WTC11 (cell line): ENCODE data around the gene SPATS2.

ENCODE experiments used
- CREB1 ChIP-seq: sonication (generic); formaldehyde crosslinking; IDR thresholded peaks from 2 replicates; pipeline ENCODE4 v1.8.0; 2023; ENCODE audit warnings: mild to moderate bottlenecking, missing genetic modification reagents
- ESRRA ChIP-seq: sonication (generic); formaldehyde crosslinking; IDR thresholded peaks from 2 replicates; pipeline ENCODE4 v1.8.1; 2022; ENCODE audit warnings: mild to moderate bottlenecking, missing genetic modification reagents, borderline replicate concordance
- HMGA2 ChIP-seq: fragments of 250-450 bp; sonication (Bioruptor Pico); IDR thresholded peaks from 2 replicates; pipeline ENCODE4 v1.4.0; 2021; ENCODE audit warnings: mild to moderate bottlenecking, moderate library complexity
- MYBL2 ChIP-seq: sonication (generic); formaldehyde crosslinking; IDR thresholded peaks from 2 replicates; pipeline ENCODE4 v1.8.1; 2023; ENCODE audit warnings: mild to moderate bottlenecking, moderate library complexity, missing genetic modification reagents
- SOX15 ChIP-seq: fragments of 250-450 bp; sonication (Bioruptor Pico); IDR thresholded peaks from 2 replicates; pipeline ENCODE4 v1.9.0; 2021; ENCODE audit warnings: mild to moderate bottlenecking
- ZNF263 ChIP-seq: sonication (generic); formaldehyde crosslinking; IDR thresholded peaks from 2 replicates; pipeline ENCODE4 v1.8.1; 2022; ENCODE audit warnings: low read depth, mild to moderate bottlenecking, moderate library complexity, missing genetic modification reagents
- TF ChIP-seq, protein P1 (sequence below): fragments of 200-600 bp; IDR thresholded peaks from 2 replicates; pipeline ENCODE4 v1.8.0; 2022; ENCODE audit warnings: antibody characterized with exemption
- TF ChIP-seq, protein P2 (sequence below): sonication (generic); formaldehyde crosslinking; IDR thresholded peaks from 2 replicates; pipeline ENCODE4 v1.8.0; 2022; ENCODE audit warnings: mild to moderate bottlenecking, missing genetic modification reagents
- TF ChIP-seq, protein P3 (sequence below): sonication (generic); formaldehyde crosslinking; IDR thresholded peaks from 2 replicates; pipeline ENCODE4 v1.8.1; 2022; ENCODE audit warnings: mild to moderate bottlenecking, moderate library complexity, missing genetic modification reagents

DNA sequence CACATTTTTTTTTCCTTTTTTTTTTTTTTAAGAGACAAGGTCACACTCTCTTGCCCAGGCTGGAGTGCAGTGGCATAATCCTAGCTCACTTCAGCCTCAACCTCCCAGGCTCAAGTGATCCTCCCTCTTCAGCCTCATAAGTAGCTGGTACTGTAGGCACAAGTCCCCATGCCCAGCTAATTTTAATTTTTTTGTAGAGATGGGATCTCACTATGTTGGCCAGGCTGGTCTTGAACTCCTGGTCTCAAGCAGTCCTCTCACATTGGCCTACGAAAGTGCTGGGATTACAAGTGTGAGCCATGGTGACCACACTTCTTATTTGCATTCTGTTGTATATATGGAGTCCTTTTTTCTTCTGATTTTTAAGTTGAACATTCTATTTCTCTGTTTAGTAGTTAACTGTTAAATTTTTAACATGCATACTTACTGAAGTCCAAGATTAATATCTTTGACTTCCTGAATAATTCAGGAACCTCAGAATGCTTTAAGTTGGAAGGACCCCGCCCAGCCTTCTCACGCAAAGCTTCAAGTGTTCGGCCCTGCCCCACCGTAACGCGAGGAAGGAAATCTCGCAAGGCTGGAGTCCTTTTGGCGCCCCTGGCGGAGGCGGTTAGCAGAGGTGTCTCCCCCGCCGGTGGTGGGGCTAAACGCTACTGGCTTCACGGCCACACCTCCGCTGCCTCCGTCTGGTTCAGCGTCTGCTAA, 21.6 kb downstream of the SPATS2 start:
- TF ChIP-seq, protein P1, sequence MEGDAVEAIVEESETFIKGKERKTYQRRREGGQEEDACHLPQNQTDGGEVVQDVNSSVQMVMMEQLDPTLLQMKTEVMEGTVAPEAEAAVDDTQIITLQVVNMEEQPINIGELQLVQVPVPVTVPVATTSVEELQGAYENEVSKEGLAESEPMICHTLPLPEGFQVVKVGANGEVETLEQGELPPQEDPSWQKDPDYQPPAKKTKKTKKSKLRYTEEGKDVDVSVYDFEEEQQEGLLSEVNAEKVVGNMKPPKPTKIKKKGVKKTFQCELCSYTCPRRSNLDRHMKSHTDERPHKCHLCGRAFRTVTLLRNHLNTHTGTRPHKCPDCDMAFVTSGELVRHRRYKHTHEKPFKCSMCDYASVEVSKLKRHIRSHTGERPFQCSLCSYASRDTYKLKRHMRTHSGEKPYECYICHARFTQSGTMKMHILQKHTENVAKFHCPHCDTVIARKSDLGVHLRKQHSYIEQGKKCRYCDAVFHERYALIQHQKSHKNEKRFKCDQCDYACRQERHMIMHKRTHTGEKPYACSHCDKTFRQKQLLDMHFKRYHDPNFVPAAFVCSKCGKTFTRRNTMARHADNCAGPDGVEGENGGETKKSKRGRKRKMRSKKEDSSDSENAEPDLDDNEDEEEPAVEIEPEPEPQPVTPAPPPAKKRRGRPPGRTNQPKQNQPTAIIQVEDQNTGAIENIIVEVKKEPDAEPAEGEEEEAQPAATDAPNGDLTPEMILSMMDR: peak; percentile 28; the same call in 1 of the 2 replicates
- TF ChIP-seq SOX15 (CRISPR knock-in tag) (no peak), HMGA2 (CRISPR knock-in tag) (no peak), ZNF263 (no peak), ESRRA (CRISPR knock-in tag) (no peak), MYBL2 (CRISPR knock-in tag) (no peak), CREB1 (CRISPR knock-in tag) (no peak)
- TF ChIP-seq, protein P2, sequence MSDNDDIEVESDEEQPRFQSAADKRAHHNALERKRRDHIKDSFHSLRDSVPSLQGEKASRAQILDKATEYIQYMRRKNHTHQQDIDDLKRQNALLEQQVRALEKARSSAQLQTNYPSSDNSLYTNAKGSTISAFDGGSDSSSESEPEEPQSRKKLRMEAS (CRISPR knock-in tag): no peak
- TF ChIP-seq, protein P3, sequence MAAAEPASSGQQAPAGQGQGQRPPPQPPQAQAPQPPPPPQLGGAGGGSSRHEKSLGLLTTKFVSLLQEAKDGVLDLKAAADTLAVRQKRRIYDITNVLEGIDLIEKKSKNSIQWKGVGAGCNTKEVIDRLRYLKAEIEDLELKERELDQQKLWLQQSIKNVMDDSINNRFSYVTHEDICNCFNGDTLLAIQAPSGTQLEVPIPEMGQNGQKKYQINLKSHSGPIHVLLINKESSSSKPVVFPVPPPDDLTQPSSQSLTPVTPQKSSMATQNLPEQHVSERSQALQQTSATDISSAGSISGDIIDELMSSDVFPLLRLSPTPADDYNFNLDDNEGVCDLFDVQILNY (CRISPR knock-in tag): no peak
